PC-3 (cell line): ENCODE results near the gene EGFL7. TPM values are rescaled to one million over a fixed set of nuclear protein-coding genes. Genes with fewer than 3 reads are reported as not detected.

Experiments
- ATAC-seq: fragments of 200-7000 bp; cut with Tn5 transposase; 2 replicates; pipeline ENCODE4 v1.9.1; 2020; ENCODE audit warnings: mild to moderate bottlenecking, moderate library complexity
- BruUV-seq: library from RNA; stranded (reverse); fragments of 400-500 nt; replicated peaks from 2 replicates; lab custom pipeline; 2021; lab: Mats Ljungman, UMichigan
- CTCF ChIA-PET: fragments of 300-600 bp; sonication (Branson Sonifier 250); formaldehyde crosslinking; loops from one replicate; lab custom pipeline; 2022; ENCODE audit warnings: antibody characterized with exemption; lab: Charles Lee
- POLR2A ChIA-PET: fragments of 300-600 bp; sonication (Branson Sonifier 250); formaldehyde crosslinking; loops from one replicate; lab custom pipeline; 2022; ENCODE audit warnings: antibody characterized with exemption; ENCODE audit not compliant: unreplicated experiment; lab: Charles Lee
- DNase-seq: peaks from one replicate; pipeline ENCODE4 v3.0.0-alpha.2; 2015
- H2AFZ ChIP-seq: fragments of 300-600 bp; sonication (generic); 2 replicates; pipeline ENCODE4 v1.6.0; 2016; ENCODE audit warnings: antibody characterized with exemption, low read length
- H3F3A ChIP-seq: fragments of 300-600 bp; sonication (generic); one replicate; pipeline ENCODE4 v1.6.0; 2017; ENCODE audit warnings: antibody characterized with exemption, low read length, control low read depth, mild to moderate bottlenecking; ENCODE audit not compliant: unreplicated experiment
- H3K27ac ChIP-seq: fragments of 300-600 bp; sonication (generic); 2 replicates; pipeline ENCODE4 v1.5.1; 2016; ENCODE audit warnings: mild to moderate bottlenecking, low read length
- H3K27me3 ChIP-seq: fragments of 300-600 bp; sonication (generic); 2 replicates; pipeline ENCODE4 v1.6.1; 2016; ENCODE audit warnings: low read length, mixed read lengths
- H3K36me3 ChIP-seq: fragments of 300-600 bp; sonication (generic); 2 replicates; pipeline ENCODE4 v1.6.1; 2016; ENCODE audit warnings: low read depth, mixed run types, low read length, mixed read lengths
- H3K4me1 ChIP-seq: fragments of 300-600 bp; sonication (generic); 2 replicates; pipeline ENCODE4 v1.5.1; 2016; ENCODE audit warnings: low read length; ENCODE audit not compliant: insufficient read depth
- H3K4me2 ChIP-seq: fragments of 300-600 bp; sonication (generic); 2 replicates; pipeline ENCODE4 v1.6.0; 2016; ENCODE audit warnings: low read length
- H3K4me3 ChIP-seq: fragments of 300-600 bp; sonication (generic); 2 replicates; pipeline ENCODE4 v1.5.1; 2016; ENCODE audit warnings: mild to moderate bottlenecking, low read length, mixed read lengths
- H3K79me2 ChIP-seq: fragments of 300-600 bp; sonication (generic); 2 replicates; pipeline ENCODE4 v1.6.1; 2017; ENCODE audit warnings: low read length, mixed read lengths
- H3K9ac ChIP-seq: fragments of 300-600 bp; sonication (generic); 2 replicates; pipeline ENCODE4 v1.6.0; 2016; ENCODE audit warnings: mild to moderate bottlenecking, low read length
- H3K9me2 ChIP-seq: fragments of 300-600 bp; sonication (generic); replicated peaks from 2 replicates; pipeline ENCODE4 v1.6.1; 2016; ENCODE audit warnings: mixed run types, low read length, mixed read lengths
- H3K9me3 ChIP-seq: fragments of 300-600 bp; sonication (generic); 2 replicates; pipeline ENCODE4 v1.6.1; 2016; ENCODE audit warnings: low read length, mixed read lengths
- H4K20me1 ChIP-seq: fragments of 300-600 bp; sonication (generic); 2 replicates; pipeline ENCODE4 v1.6.1; 2016; ENCODE audit warnings: low read length, mixed read lengths
- CTCF ChIP-seq: fragments of 300-600 bp; sonication (generic); conservative IDR thresholded peaks from 2 replicates; pipeline ENCODE4 v1.5.1; 2017; ENCODE audit warnings: antibody characterized with exemption, low read depth, mild to moderate bottlenecking, low read length
- EZH2 ChIP-seq: fragments of 300-600 bp; sonication (generic); IDR thresholded peaks from one replicate; pipeline ENCODE4 v1.6.1; 2017; ENCODE audit warnings: antibody characterized with exemption, mild to moderate bottlenecking, low read length; ENCODE audit not compliant: unreplicated experiment
- EZH2phosphoT487 ChIP-seq: fragments of 300-600 bp; sonication (generic); IDR thresholded peaks from 2 replicates; pipeline ENCODE4 v1.6.1; 2018; ENCODE audit warnings: mild to moderate bottlenecking, antibody characterized with exemption, low read length, borderline replicate concordance
- intact Hi-C: fragments of 100-400 bp; cut with micrococcal nuclease; formaldehyde crosslinking; loops from 2 replicates; pipeline ENCODE4 v1.9.0; 2023
- total RNA-seq: library from RNA; depleted of rRNA; stranded (reverse); fragments of >200 nt; gene quantifications from 2 replicates; pipeline ENCODE4 v1.2.3, GENCODE V29; 2014

EGFL7 gene
- total RNA-seq, 1 experiment from 2014 or later: 23.1 TPM

- intact Hi-C loops: no loop called here
- CTCF ChIA-PET: no interaction called here
- no peak overlapping the region for H3K4me3 ChIP-seq
Observed at GRCh38 chr9:136627703-136628102, 35.0 kb upstream of the EGFL7 start.

DNA sequence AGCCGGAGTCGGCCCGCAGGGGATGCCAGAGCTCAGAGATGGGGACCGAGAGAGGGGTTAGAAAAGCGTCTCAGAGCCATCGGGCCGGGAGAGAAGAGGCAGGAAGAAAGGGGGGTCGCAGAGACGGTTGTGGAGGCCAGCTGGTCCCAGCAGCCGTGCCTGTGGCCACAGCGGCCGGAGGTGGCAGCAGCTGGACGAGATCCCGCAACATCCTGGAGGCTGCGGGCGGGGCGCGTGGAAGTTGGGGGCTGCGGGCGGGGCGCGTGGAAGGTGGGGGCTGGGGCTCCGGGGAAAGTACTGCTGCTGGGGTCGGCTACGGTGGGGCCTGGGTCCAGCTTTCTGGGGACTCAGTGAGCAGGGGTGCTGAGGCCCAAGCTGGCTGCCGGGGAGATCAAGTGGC, 34.4 kb upstream of the EGFL7 start:
- POLR2A ChIA-PET: no interaction called here

More at GRCh38 chr9:136627703-136628102, 35.0 kb upstream of the EGFL7 start:
- H4K20me1 ChIP-seq: no peaks in the 10 kb centered on the region
- no peak for ATAC-seq
- H3K27ac ChIP-seq: no peak overlapping the region
- no TSS peak for BruUV-seq
- no peak overlapping the region for H2AFZ ChIP-seq
- no peaks in the 10 kb centered on the region for H3K9me2 ChIP-seq
- POLR2A ChIA-PET: no interaction called here
- H3F3A ChIP-seq: no peaks in the 10 kb centered on the region
- no peak overlapping the region for H3K4me2 ChIP-seq
- H3K9me3 ChIP-seq: no peaks in the 10 kb centered on the region
- no peaks in the 10 kb centered on the region for H3K36me3 ChIP-seq
- no peak for TF ChIP-seq EZH2
- TF ChIP-seq CTCF: no peak
- TF ChIP-seq EZH2phosphoT487: no peak
- H3K9ac ChIP-seq: no peak overlapping the region
- DNase-seq: no peak
- H3K27me3 ChIP-seq: no peaks in the 10 kb centered on the region
- H3K79me2 ChIP-seq: no peaks in the 10 kb centered on the region
- H3K4me1 ChIP-seq: no peaks in the 10 kb centered on the region

More for the DNA sequence above, 34.4 kb upstream of the EGFL7 start:
- H3K27ac ChIP-seq: no peak overlapping the region
- CTCF ChIA-PET: no interaction called here
- H3K9ac ChIP-seq: no peak overlapping the region
- intact Hi-C loops: no loop called here
- H2AFZ ChIP-seq: no peak overlapping the region
- no peaks in the 10 kb centered on the region for H3K9me3 ChIP-seq
- H3F3A ChIP-seq: no peaks in the 10 kb centered on the region
- H4K20me1 ChIP-seq: no peaks in the 10 kb centered on the region
- H3K9me2 ChIP-seq: no peaks in the 10 kb centered on the region
- no peak overlapping the region for H3K4me3 ChIP-seq
- no peaks in the 10 kb centered on the region for H3K4me1 ChIP-seq
- H3K79me2 ChIP-seq: no peaks in the 10 kb centered on the region
- no peaks in the 10 kb centered on the region for H3K27me3 ChIP-seq
- DNase-seq (no peak), ATAC-seq (no peak)
- no peaks in the 10 kb centered on the region for H3K36me3 ChIP-seq
- BruUV-seq: no TSS peak
- TF ChIP-seq CTCF (no peak), EZH2phosphoT487 (no peak), EZH2 (no peak)
- no peak overlapping the region for H3K4me2 ChIP-seq
